HepG2 (cell line): ENCODE measurements around the gene SMARCD1. TPM values are rescaled to one million over a fixed set of nuclear protein-coding genes. Genes with fewer than 3 reads are reported as not detected.

Experiments used
- KLF13 ChIP-seq: sonication (generic); formaldehyde crosslinking; IDR thresholded peaks from 2 replicates; pipeline ENCODE4 v1.4.0; 2020; ENCODE audit warnings: mild to moderate bottlenecking, missing genetic modification reagents
- MIXL1 ChIP-seq: IDR thresholded peaks from 2 replicates; pipeline ENCODE4 v1.6.1; 2016
- NR2F6 ChIP-seq, 2 experiments: IDR thresholded peaks; 2 replicates each; pipeline ENCODE4 v1.6.1; 2016; ENCODE audit warnings: antibody characterized with exemption in 1 of 2, mild to moderate bottlenecking in 1 of 2
- REXO4 ChIP-seq: sonication (generic); formaldehyde crosslinking; IDR thresholded peaks from 2 replicates; pipeline ENCODE4 v1.8.0; 2022; ENCODE audit warnings: missing genetic modification reagents, mild to moderate bottlenecking, borderline replicate concordance
- SALL1 ChIP-seq: sonication (generic); formaldehyde crosslinking; IDR thresholded peaks from 2 replicates; pipeline ENCODE4 v1.8.0; 2022; ENCODE audit warnings: mild to moderate bottlenecking, missing genetic modification reagents
- SOX13 ChIP-seq, 3 experiments: fragments of 450-650 bp in 1 of 3; sonication (generic) in 1 of 3; formaldehyde crosslinking in 1 of 3; IDR thresholded peaks in 2 of 3; conservative IDR thresholded peaks in 1 of 3; 2 replicates each; pipeline versions ENCODE4 v1.5.0 to v1.6.1; 2016 to 2020; ENCODE audit warnings: antibody characterized with exemption in 1 of 3, mild to moderate bottlenecking in 1 of 3, missing compliant biosample characterization in 1 of 3, missing genetic modification reagents in 1 of 3, moderate library complexity in 1 of 3
- SP1 ChIP-seq, 2 experiments: fragments of 450-650 bp in 1 of 2; sonication (generic) in 1 of 2; formaldehyde crosslinking in 1 of 2; IDR thresholded peaks; 2 replicates each; pipeline versions ENCODE4 v1.4.0 to v1.6.1; 2016 to 2020; ENCODE audit warnings: missing genetic modification reagents in 1 of 2
- SP5 ChIP-seq: IDR thresholded peaks from 2 replicates; pipeline ENCODE4 v1.6.1; 2016; ENCODE audit warnings: low read depth, borderline replicate concordance
- ZNF230 ChIP-seq: sonication (generic); formaldehyde crosslinking; IDR thresholded peaks from 2 replicates; pipeline ENCODE4 v1.4.0; 2020; ENCODE audit warnings: mild to moderate bottlenecking, missing genetic modification reagents
- ZNF263 ChIP-seq: sonication (generic); formaldehyde crosslinking; IDR thresholded peaks from 2 replicates; pipeline ENCODE4 v1.4.0; 2020; ENCODE audit warnings: missing genetic modification reagents
- ZNF350 ChIP-seq: sonication (generic); formaldehyde crosslinking; IDR thresholded peaks from 2 replicates; pipeline ENCODE4 v1.4.0; 2020; ENCODE audit warnings: mild to moderate bottlenecking, low read depth, missing genetic modification reagents, borderline replicate concordance
- ZNF496 ChIP-seq: sonication (generic); formaldehyde crosslinking; IDR thresholded peaks from 2 replicates; pipeline ENCODE4 v1.8.1; 2023; ENCODE audit warnings: mild to moderate bottlenecking, moderate library complexity, missing genetic modification reagents; ENCODE audit not compliant: insufficient replicate concordance
- ZNF550 ChIP-seq: sonication (generic); formaldehyde crosslinking; IDR thresholded peaks from 2 replicates; pipeline ENCODE4 v1.4.0; 2020; ENCODE audit warnings: mild to moderate bottlenecking, missing genetic modification reagents, borderline replicate concordance
- ZNF607 ChIP-seq: sonication (generic); formaldehyde crosslinking; IDR thresholded peaks from 2 replicates; pipeline ENCODE4 v1.5.1; 2020; ENCODE audit warnings: missing genetic modification reagents, mild to moderate bottlenecking, borderline replicate concordance
- ZNF839 ChIP-seq: sonication (generic); formaldehyde crosslinking; IDR thresholded peaks from 2 replicates; pipeline ENCODE4 v1.4.0; 2020; ENCODE audit warnings: missing genetic modification reagents, mild to moderate bottlenecking, borderline replicate concordance
- polyA plus RNA-seq, 8 experiments: library from polyadenylated mRNA; depleted of rRNA in 3 of 8; stranded (reverse) in 7 of 8; unstranded in 1 of 8; fragments of >200 nt; fragmentation: Illumina TruSeq in 4 of 8; extraction: Trizol in 4 of 8; gene quantifications; 2 replicates each; pipeline versions ENCODE4 v1.2.1 to v1.2.3, GENCODE V29; 2011 to 2016; ENCODE audit warnings: low read depth in 4 of 8, missing spikeins in 1 of 8, mixed read lengths in 1 of 8; ENCODE audit not compliant: insufficient read depth in 1 of 8
- total RNA-seq, 5 experiments: library from RNA; depleted of rRNA; stranded (reverse); fragments of >200 nt; fragmentation: Illumina TruSeq; extraction: Trizol; gene quantifications; 2 replicates each; pipeline ENCODE4 v1.2.3, GENCODE V29; 2016; ENCODE audit warnings: low read depth in 1 of 5
- TF ChIP-seq, protein P1 (sequence below): sonication (generic); formaldehyde crosslinking; conservative IDR thresholded peaks from 2 replicates; pipeline ENCODE4 v1.4.0; 2020; ENCODE audit warnings: missing genetic modification reagents
- TF ChIP-seq, protein P2 (sequence below): sonication (generic); formaldehyde crosslinking; IDR thresholded peaks from 2 replicates; pipeline ENCODE4 v1.4.0; 2020; ENCODE audit warnings: missing genetic modification reagents
- TF ChIP-seq, protein P3 (sequence below): sonication (generic); formaldehyde crosslinking; IDR thresholded peaks from 2 replicates; pipeline ENCODE4 v1.4.0; 2020; ENCODE audit warnings: missing genetic modification reagents

Gene SMARCD1
- total and polyA plus RNA-seq, 2 of the 13 experiments (the other 11 are each of a cell fraction or from before 2014, with no cell fraction given), result 51.7 to 54.6 TPM

DNA sequence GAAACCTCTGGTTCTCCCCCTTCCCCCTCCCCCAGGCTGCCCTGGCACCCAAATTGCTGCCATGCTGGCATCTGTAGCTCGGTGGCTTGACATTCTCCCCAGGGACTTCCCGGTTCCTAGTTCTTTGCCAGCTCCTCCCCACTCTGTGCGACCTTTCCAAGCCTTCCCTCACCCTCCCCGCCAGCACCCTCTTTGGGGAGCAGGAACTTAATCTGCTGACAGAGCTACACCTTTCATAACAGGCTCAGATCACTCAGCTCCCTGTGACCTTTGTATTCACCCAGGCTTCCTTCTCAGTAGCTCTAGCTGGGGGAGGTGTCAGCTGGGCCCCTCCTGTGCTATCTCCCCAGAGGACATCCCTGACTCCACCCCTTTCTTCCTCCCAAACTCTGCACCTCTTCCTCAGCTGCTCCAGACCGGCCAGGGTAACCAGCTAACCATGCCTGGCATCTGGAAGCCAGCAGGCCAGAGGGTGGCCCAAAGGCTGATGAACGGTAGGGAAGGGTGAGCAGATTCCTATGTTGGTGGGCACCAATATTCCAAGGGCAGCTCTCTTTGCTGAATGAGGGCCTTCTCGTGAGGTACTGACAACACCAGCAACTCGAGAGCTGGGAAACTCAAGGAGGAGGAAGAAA lies 25.1 kb downstream of the SMARCD1 start (continued):
- TF ChIP-seq SALL1 (CRISPR knock-in tag), result peak; percentile 51; the same call in 1 of the 2 replicates
- TF ChIP-seq, protein P1, sequence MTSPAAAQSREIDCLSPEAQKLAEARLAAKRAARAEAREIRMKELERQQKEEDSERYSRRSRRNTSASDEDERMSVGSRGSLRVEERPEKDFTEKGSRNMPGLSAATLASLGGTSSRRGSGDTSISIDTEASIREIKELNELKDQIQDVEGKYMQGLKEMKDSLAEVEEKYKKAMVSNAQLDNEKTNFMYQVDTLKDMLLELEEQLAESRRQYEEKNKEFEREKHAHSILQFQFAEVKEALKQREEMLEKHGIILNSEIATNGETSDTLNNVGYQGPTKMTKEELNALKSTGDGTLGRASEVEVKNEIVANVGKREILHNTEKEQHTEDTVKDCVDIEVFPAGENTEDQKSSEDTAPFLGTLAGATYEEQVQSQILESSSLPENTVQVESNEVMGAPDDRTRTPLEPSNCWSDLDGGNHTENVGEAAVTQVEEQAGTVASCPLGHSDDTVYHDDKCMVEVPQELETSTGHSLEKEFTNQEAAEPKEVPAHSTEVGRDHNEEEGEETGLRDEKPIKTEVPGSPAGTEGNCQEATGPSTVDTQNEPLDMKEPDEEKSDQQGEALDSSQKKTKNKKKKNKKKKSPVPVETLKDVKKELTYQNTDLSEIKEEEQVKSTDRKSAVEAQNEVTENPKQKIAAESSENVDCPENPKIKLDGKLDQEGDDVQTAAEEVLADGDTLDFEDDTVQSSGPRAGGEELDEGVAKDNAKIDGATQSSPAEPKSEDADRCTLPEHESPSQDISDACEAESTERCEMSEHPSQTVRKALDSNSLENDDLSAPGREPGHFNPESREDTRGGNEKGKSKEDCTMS (CRISPR knock-in tag), result no peak
- peak; percentile 41; the same call in 1 of the 2 replicates for TF ChIP-seq SP5 (CRISPR knock-in tag)
- no peak for TF ChIP-seq REXO4
- TF ChIP-seq MIXL1, result no peak
- TF ChIP-seq ZNF230 (CRISPR knock-in tag), result no peak
- no peak for TF ChIP-seq KLF13 (CRISPR knock-in tag)
- TF ChIP-seq SOX13 (IDR thresholded peaks at IDR 0.05), result no peak; the same call in 1 of the 2 replicates
- TF ChIP-seq SOX13 (CRISPR knock-in tag; conservative IDR thresholded peaks at IDR 0.05 in 1 of 2, IDR thresholded peaks at IDR 0.05 in 1 of 2), result 0 out of 4 replicates have a peak, but pooled peaks of 1 of the 2 experiments have one; percentile 43
- TF ChIP-seq, protein P2, sequence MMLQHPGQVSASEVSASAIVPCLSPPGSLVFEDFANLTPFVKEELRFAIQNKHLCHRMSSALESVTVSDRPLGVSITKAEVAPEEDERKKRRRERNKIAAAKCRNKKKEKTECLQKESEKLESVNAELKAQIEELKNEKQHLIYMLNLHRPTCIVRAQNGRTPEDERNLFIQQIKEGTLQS (CRISPR knock-in tag), result no peak
- TF ChIP-seq, protein P3, sequence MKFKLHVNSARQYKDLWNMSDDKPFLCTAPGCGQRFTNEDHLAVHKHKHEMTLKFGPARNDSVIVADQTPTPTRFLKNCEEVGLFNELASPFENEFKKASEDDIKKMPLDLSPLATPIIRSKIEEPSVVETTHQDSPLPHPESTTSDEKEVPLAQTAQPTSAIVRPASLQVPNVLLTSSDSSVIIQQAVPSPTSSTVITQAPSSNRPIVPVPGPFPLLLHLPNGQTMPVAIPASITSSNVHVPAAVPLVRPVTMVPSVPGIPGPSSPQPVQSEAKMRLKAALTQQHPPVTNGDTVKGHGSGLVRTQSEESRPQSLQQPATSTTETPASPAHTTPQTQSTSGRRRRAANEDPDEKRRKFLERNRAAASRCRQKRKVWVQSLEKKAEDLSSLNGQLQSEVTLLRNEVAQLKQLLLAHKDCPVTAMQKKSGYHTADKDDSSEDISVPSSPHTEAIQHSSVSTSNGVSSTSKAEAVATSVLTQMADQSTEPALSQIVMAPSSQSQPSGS (CRISPR knock-in tag), result no peak
- TF ChIP-seq ZNF496 (CRISPR knock-in tag), result no peak
- no peak for TF ChIP-seq SP1 (IDR thresholded peaks at IDR 0.05)
- TF ChIP-seq SP1 (CRISPR knock-in tag; IDR thresholded peaks at IDR 0.05), result no peak
- no peak for TF ChIP-seq ZNF607 (CRISPR knock-in tag)
- TF ChIP-seq ZNF350, result peak; percentile 51; the same call in 1 of the 2 replicates
- no peak for TF ChIP-seq ZNF839
- TF ChIP-seq ZNF550 (CRISPR knock-in tag), result no peak
- TF ChIP-seq NR2F6 (IDR thresholded peaks at IDR 0.05), result peak; percentile 47
- peak; percentile 74 for TF ChIP-seq NR2F6 (CRISPR knock-in tag; IDR thresholded peaks at IDR 0.05)
- no peak; the same call in 1 of the 2 replicates for TF ChIP-seq ZNF263 (CRISPR knock-in tag)
